Progenitor cell of endocrine pancreas (in vitro differentiated cells): Measurements from ENCODE around the gene FRMD4A. TPM values are rescaled to one million over a fixed set of nuclear protein-coding genes. Genes with fewer than 3 reads are reported as not detected.

ENCODE experiments used
- DNase-seq: peaks from one replicate; pipeline ENCODE4 v3.0.0; 2021; ENCODE audit warnings: low spot score; ENCODE audit not compliant: unreplicated experiment
- H3K27ac Mint-ChIP-seq: 2 replicates; pipeline ENCODE4 v1.8.0; 2021; ENCODE audit warnings: mild to moderate bottlenecking, moderate library complexity, mixed read lengths
- H3K27me3 Mint-ChIP-seq: 2 replicates; pipeline ENCODE4 v1.8.0; 2021; ENCODE audit warnings: mixed read lengths
- H3K36me3 Mint-ChIP-seq: 2 replicates; pipeline ENCODE4 v1.8.0; 2022; ENCODE audit warnings: mixed read lengths; ENCODE audit not compliant: insufficient read depth
- H3K4me1 Mint-ChIP-seq: 2 replicates; pipeline ENCODE4 v1.8.0; 2021; ENCODE audit warnings: low read depth, mixed read lengths
- H3K4me3 Mint-ChIP-seq: 2 replicates; pipeline ENCODE4 v1.8.0; 2021; ENCODE audit warnings: low read depth, mild to moderate bottlenecking, moderate library complexity, mixed read lengths
- H3K9me3 Mint-ChIP-seq: 2 replicates; pipeline ENCODE4 v1.8.0; 2021; ENCODE audit warnings: low read depth, mixed read lengths
- total RNA-seq: library from RNA; stranded (reverse); gene quantifications from 2 replicates; pipeline ENCODE4 v1.2.1, GENCODE V29; 2021
- TF ChIP-seq, protein P1 (sequence below): fragments of 200-600 bp; sonication (generic); IDR thresholded peaks from one replicate; pipeline ENCODE4 v1.5.0; 2021; ENCODE audit warnings: antibody characterized with exemption, mild to moderate bottlenecking; ENCODE audit not compliant: unreplicated experiment

Gene FRMD4A
- total RNA-seq, 1 donor from 2014 or later: 42.2 TPM

DNA sequence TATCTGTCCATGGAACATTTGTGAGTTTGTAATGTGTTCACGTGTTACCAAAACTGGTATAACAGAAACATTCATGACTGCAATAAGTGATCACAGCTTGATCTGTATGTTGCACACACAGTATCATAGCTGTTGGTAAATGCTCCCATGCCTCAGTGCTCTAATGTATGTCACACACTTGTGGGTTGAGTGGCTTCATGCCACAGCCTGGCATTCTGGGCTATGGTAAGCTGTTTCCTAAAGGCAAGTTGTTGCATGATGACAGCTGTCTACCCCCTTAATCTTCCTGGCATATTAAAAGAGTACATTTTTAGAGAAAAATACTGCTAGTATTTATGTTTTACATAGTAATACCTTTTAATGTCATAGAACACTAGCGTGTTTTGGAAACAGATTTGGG, 708.8 kb downstream of the FRMD4A start:
- TF ChIP-seq, protein P1, sequence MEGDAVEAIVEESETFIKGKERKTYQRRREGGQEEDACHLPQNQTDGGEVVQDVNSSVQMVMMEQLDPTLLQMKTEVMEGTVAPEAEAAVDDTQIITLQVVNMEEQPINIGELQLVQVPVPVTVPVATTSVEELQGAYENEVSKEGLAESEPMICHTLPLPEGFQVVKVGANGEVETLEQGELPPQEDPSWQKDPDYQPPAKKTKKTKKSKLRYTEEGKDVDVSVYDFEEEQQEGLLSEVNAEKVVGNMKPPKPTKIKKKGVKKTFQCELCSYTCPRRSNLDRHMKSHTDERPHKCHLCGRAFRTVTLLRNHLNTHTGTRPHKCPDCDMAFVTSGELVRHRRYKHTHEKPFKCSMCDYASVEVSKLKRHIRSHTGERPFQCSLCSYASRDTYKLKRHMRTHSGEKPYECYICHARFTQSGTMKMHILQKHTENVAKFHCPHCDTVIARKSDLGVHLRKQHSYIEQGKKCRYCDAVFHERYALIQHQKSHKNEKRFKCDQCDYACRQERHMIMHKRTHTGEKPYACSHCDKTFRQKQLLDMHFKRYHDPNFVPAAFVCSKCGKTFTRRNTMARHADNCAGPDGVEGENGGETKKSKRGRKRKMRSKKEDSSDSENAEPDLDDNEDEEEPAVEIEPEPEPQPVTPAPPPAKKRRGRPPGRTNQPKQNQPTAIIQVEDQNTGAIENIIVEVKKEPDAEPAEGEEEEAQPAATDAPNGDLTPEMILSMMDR: no peak
- Mint-ChIP-seq H3K4me3 (no peak overlapping the region), H3K36me3 (peaks cover 14% of the 10 kb centered on the region), H3K27ac (no peak overlapping the region), H3K27me3 (no peaks in the 10 kb centered on the region), H3K4me1 (no peaks in the 10 kb centered on the region), H3K9me3 (no peaks in the 10 kb centered on the region)
- no peak for DNase-seq

DNA sequence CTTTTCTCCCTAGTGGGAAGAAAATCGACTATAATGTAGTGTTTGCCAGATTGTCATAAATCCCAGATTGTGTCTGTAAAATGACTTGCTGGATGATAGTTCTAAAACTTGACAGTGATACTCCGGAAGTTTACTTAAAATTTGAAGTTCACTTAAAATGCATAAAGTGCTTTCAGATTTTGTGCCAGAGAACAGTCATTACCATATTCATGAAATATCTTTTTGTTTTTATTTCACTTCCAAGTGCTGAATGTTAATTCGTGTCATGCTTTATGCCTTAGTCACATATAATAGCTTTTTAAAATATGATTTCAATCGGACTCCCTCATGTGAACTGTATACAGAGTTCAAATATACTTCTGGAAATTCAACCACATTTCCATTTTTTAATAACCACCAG, 713.6 kb downstream of the FRMD4A start:
- TF ChIP-seq, protein P1: no peak
- Mint-ChIP-seq H3K36me3 (peaks cover 19% of the 10 kb centered on the region), H3K4me1 (peaks cover 16% of the 10 kb centered on the region)

DNA sequence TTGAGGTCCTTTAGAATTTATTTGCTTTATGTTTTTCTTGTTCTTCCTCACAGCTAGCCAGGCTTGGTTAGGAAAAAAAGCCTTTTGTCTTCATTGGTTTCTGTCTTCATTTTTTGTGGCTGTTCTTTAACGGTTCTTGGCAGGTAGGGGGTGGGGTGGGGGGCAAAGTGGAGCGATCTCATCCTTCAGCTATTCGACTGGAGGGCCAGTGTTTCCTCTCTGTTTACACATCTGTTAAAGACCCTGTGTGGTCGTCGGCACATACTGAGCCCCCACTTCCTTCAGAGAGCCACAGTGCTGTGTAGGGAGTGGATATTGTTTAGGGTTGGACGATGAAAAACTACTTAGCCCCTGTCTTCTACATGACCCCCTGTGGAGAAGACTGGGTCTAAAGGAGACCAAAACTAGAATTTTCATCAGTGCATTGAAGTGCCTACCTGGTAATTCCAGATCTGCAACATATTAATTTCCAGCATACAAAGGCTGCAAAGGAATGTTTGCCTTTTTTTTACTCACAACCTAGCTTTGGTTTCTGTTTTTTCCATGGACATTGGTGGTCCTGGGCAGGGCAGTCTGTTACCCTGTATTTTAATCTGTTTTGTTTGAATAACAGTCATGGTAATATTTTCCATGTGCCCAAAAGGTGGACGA, 714.9 kb downstream of the FRMD4A start:
- no peak for DNase-seq
- Mint-ChIP-seq H3K4me3 (no peak overlapping the region), H3K36me3 (peaks cover 22% of the 10 kb centered on the region), H3K27ac (peak overlapping the region; percentile 93), H3K27me3 (no peaks in the 10 kb centered on the region), H3K9me3 (no peaks in the 10 kb centered on the region), H3K4me1 (peaks cover 16% of the 10 kb centered on the region)
- TF ChIP-seq, protein P1: no peak

More for the DNA sequence above, 713.6 kb downstream of the FRMD4A start:
- H3K4me3 Mint-ChIP-seq: no peak overlapping the region
- H3K27ac Mint-ChIP-seq: no peak overlapping the region
- H3K9me3 Mint-ChIP-seq: no peaks in the 10 kb centered on the region
- H3K27me3 Mint-ChIP-seq: no peaks in the 10 kb centered on the region
- no peak for DNase-seq

DNA sequence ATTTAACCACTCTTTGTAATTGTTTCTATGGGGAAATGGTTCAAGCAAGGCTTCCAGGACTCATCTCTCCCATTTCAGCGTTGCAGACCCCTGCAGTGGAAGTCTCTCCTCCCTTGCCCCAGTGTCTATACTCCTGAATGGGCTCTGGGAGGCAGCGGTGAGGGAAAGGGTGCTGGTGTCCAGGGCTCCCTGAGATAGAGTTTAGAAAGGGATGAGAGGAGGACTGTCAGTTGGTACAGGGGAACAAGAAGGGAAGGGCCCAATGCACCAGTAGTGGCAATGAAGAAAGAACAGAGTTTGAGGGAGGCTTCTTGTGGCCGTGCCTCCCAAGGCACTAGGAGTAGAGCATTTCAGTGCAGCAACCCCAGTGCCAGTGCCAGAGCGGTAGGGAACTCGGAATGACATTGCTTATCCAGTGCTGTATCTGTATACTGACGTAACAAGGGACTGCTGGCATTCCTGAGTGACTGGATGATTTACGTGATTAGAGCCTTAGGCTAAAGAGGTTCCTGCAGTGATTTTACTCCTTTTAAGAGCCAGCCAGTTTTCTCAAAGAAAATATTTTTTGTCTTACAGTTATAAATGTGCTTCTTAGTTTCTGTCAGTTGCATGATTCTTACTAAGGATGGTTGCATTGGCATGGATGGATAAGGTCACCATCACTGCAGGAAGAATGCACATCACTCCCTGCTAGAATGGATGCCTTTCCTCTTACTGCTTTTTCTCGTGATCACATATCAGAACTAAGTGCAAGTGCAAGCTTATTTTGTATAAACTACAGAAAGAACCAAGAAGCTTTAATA, 716.0 kb downstream of the FRMD4A start:
- Mint-ChIP-seq H3K9me3 (no peaks in the 10 kb centered on the region), H3K4me3 (no peak overlapping the region), H3K27me3 (no peaks in the 10 kb centered on the region), H3K36me3 (peaks cover 26% of the 10 kb centered on the region), H3K27ac (peak overlapping the region; percentile 93), H3K4me1 (peaks cover 16% of the 10 kb centered on the region)
- no peak for DNase-seq
- TF ChIP-seq, protein P1: no peak

DNA sequence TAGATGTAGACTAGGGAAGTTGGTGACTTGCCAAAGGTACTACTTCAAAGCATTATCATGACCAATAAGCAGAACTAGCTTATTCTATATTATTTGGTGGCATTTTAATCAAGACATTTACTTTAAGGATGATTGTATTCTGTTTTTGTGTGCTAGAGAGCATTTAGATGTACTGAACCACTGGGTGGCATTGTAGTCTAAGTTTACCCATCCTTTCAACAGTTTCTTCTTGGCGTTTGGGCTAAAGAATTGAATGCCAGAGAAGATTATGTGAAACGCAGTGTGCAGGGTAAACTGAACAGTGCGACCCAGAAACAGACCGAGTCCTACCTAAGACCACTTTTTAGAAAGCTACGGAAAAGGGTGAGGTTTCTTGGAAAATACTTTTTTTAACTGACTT, 717.2 kb downstream of the FRMD4A start:
- TF ChIP-seq, protein P1: peak; percentile 62
- no peak for DNase-seq
- peaks cover 22% of the 10 kb centered on the region for H3K36me3 Mint-ChIP-seq
- H3K4me3 Mint-ChIP-seq: no peak overlapping the region
- H3K27ac Mint-ChIP-seq: no peak overlapping the region
- peaks cover 17% of the 10 kb centered on the region for H3K4me1 Mint-ChIP-seq
- no peaks in the 10 kb centered on the region for H3K9me3 Mint-ChIP-seq
- no peaks in the 10 kb centered on the region for H3K27me3 Mint-ChIP-seq
